ENCODE data around the gene NSD1.

NSD1 gene

DNA sequence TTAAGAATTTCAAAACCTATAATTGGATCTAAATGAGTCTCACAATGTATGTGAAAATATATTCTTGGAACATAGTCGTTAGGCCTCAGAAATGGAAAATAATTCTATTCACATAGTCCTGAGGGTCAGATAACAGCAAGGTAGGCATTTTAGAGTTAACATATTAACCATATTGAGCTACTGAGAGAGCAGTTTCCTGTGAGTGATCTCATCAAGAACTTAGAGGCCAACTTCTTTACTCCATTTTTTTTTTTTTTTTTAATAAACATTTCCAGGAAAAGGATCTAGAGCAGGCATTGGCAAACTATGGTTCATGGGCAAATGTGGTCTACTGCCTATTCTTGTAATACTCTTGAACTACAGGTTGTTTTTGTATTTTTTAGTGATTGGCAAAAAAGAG, 143.3 kb downstream of the NSD1 start:
- no peak overlapping the region for H3K4me3 ChIP-seq (ENCODE audit: low read depth, low read length)
- TF ChIP-seq, protein P1, sequence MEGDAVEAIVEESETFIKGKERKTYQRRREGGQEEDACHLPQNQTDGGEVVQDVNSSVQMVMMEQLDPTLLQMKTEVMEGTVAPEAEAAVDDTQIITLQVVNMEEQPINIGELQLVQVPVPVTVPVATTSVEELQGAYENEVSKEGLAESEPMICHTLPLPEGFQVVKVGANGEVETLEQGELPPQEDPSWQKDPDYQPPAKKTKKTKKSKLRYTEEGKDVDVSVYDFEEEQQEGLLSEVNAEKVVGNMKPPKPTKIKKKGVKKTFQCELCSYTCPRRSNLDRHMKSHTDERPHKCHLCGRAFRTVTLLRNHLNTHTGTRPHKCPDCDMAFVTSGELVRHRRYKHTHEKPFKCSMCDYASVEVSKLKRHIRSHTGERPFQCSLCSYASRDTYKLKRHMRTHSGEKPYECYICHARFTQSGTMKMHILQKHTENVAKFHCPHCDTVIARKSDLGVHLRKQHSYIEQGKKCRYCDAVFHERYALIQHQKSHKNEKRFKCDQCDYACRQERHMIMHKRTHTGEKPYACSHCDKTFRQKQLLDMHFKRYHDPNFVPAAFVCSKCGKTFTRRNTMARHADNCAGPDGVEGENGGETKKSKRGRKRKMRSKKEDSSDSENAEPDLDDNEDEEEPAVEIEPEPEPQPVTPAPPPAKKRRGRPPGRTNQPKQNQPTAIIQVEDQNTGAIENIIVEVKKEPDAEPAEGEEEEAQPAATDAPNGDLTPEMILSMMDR (IDR thresholded peaks at IDR 0.05; ENCODE audit: low read depth, low read length): no peak
- DNase-seq (ENCODE audit: low read depth, low spot score): no peak
- in situ Hi-C loops (cut with HindIII; ENCODE audit: low sequenced_read_pairs): no loop called here

DNA sequence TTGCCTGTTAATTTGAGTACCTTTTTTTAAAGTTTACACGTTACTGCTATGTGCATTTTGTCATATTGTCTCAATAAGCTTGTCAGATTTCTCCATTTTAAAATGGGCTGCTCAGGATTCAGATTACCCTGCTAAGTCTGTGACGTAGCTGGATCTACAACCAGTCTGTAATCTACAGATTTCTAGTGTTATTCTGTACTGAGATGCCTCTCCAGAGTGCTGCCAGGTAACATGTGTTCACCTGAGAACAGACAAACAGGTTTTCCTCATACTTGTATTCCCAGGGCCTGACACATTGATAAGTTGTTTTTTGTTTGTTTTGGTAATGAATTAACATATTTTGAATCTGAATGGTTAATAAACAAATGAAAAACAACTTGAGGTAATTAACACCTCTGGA, 154.6 kb downstream of the NSD1 start:
- TF ChIP-seq, protein P1 (IDR thresholded peaks at IDR 0.05; ENCODE audit: low read depth, low read length): no peak
- in situ Hi-C loops (cut with HindIII; ENCODE audit: low sequenced_read_pairs): no loop called here
- no peak for DNase-seq (ENCODE audit: low read depth, low spot score)
- H3K4me3 ChIP-seq (ENCODE audit: low read depth, low read length): no peak overlapping the region

GRCh38 chr5:177290816-177291596, 157.4 kb downstream of the NSD1 start:
- in situ Hi-C loops (cut with HindIII; ENCODE audit: low sequenced_read_pairs): no loop called here
- no peak for DNase-seq (ENCODE audit: low read depth, low spot score)
- TF ChIP-seq, protein P1 (IDR thresholded peaks at IDR 0.05; ENCODE audit: low read depth, low read length): no peak
- no peak overlapping the region for H3K4me3 ChIP-seq (ENCODE audit: low read depth, low read length)

DNA sequence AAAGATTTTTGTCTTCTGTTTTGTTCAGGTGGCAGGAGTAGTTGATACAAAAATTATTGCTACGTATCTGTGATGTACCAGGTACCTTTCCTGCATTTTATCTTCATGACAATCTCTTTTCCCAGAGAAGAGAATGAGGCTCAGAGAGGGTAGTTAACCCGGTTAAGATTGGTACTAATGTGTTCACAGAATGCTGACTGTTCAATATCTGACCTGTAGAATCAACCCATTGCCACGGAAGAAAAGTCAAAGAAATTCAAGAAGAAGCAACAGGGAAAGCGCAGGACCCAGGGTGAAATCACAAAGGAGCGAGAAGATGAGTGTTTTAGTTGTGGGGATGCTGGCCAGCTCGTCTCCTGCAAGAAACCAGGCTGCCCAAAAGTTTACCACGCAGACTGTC, 158.2 kb downstream of the NSD1 start:
- no peak for DNase-seq (ENCODE audit: low read depth, low spot score)
- H3K4me3 ChIP-seq (ENCODE audit: low read depth, low read length): no peak overlapping the region
- TF ChIP-seq, protein P1 (IDR thresholded peaks at IDR 0.05; ENCODE audit: low read depth, low read length): no peak
- in situ Hi-C loops (cut with HindIII; ENCODE audit: low sequenced_read_pairs): no loop called here

- in situ Hi-C loops (cut with HindIII; ENCODE audit: low sequenced_read_pairs): no loop called here
- TF ChIP-seq, protein P1 (IDR thresholded peaks at IDR 0.05; ENCODE audit: low read depth, low read length): no peak
- no peak overlapping the region for H3K4me3 ChIP-seq (ENCODE audit: low read depth, low read length)
- no peak for DNase-seq (ENCODE audit: low read depth, low spot score)
Observed at GRCh38 chr5:177293819-177294581, 160.4 kb downstream of the NSD1 start.

GRCh38 chr5:177294632-177295031, 161.1 kb downstream of the NSD1 start:
- in situ Hi-C loops (cut with HindIII; ENCODE audit: low sequenced_read_pairs): no loop called here
- no peak overlapping the region for H3K4me3 ChIP-seq (ENCODE audit: low read depth, low read length)
- TF ChIP-seq, protein P1 (IDR thresholded peaks at IDR 0.05; ENCODE audit: low read depth, low read length): no peak
- DNase-seq (ENCODE audit: low read depth, low spot score): no peak

Data from astrocyte of the spinal cord (primary cell).